GM12865 (cell line): ENCODE results near the gene RINL.

Source experiments
- DNase-seq: peaks from one replicate; pipeline ENCODE4 v3.0.0; 2010; ENCODE audit warnings: low read depth
- H3K4me3 ChIP-seq: 2 replicates; pipeline ENCODE4 v1.5.1; 2011; ENCODE audit warnings: mild to moderate bottlenecking, low read depth, low read length, control low read depth
- CTCF ChIP-seq: IDR thresholded peaks from 2 replicates; pipeline ENCODE4 v1.5.1; 2011; ENCODE audit warnings: low read length, control low read depth, low read depth, inconsistent platforms; ENCODE audit not compliant: insufficient read depth; ENCODE audit errors: missing control alignments

RINL gene

GRCh38 chr19:38905620-38906019, 27.5 kb upstream of the RINL start:
- DNase-seq = no peak
- H3K4me3 ChIP-seq = no peak overlapping the region
- TF ChIP-seq CTCF = no peak

- no peak for TF ChIP-seq CTCF
- no peak overlapping the region for H3K4me3 ChIP-seq
- no peak for DNase-seq
Observed at GRCh38 chr19:38904581-38905539, 26.8 kb upstream of the RINL start.

GRCh38 chr19:38901683-38902082, 23.6 kb upstream of the RINL start:
- H3K4me3 ChIP-seq = no peak overlapping the region
- no peak for DNase-seq

GRCh38 chr19:38900743-38901190, 22.7 kb upstream of the RINL start:
- no peak for TF ChIP-seq CTCF
- peak overlapping the region; percentile 95 for H3K4me3 ChIP-seq
- no peak for DNase-seq

More at GRCh38 chr19:38901683-38902082, 23.6 kb upstream of the RINL start:
- TF ChIP-seq CTCF = no peak

- TF ChIP-seq CTCF = no peak
- DNase-seq = no peak
- H3K4me3 ChIP-seq = peak overlapping the region; percentile 95
Observed at GRCh38 chr19:38900202-38900629, 22.1 kb upstream of the RINL start.

- no peak for TF ChIP-seq CTCF
Observed at GRCh38 chr19:38899447-38900201, 21.5 kb upstream of the RINL start, which contains the start of the genes NFKBIB and SIRT2. NFKBIB (plus strand) TSS chr19:38899969; CDS start chr19:38900033, 64 bp downstream. SIRT2 (minus strand) TSS chr19:38899618; CDS start chr19:38899521, 97 bp downstream.

More at GRCh38 chr19:38899447-38900201, 21.5 kb upstream of the RINL start, which contains the start of the genes NFKBIB and SIRT2:
- H3K4me3 ChIP-seq = peak within 1 kb of the TSS; percentile 95
- DNase-seq = peak; percentile 100
